HG02981 (cell line): ENCODE results near the gene UFD1.

Experiments used
- ATAC-seq: cut with Tn5 transposase; IDR thresholded peaks from one replicate; pipeline ENCODE4 v1.9.1; 2021; ENCODE audit warnings: mild to moderate bottlenecking, moderate library complexity; ENCODE audit not compliant: unreplicated experiment

The UFD1 gene

GRCh38 chr22:19478901-19479354 is at the start of gene UFD1:
TSS of gene UFD1 (minus strand) at chr22:19479193. CDS start at chr22:19479085, 108 bp downstream.
- ATAC-seq = peak; percentile 41

GRCh38 chr22:19527861-19528417 is 48.9 kb upstream of the UFD1 start:
- no peak for ATAC-seq

- no peak for ATAC-seq
These were observed 48.3 kb upstream of the UFD1 start for GRCh38 chr22:19527321-19527721.

GRCh38 chr22:19526702-19527111 is 47.7 kb upstream of the UFD1 start:
- ATAC-seq = no peak

GRCh38 chr22:19526076-19526701 is 47.2 kb upstream of the UFD1 start:
- no peak for ATAC-seq

GRCh38 chr22:19525666-19526065 is 46.7 kb upstream of the UFD1 start:
- ATAC-seq = no peak

- no peak for ATAC-seq
These were observed 46.2 kb upstream of the UFD1 start for GRCh38 chr22:19525116-19525660.

- ATAC-seq = no peak
These were observed 45.5 kb upstream of the UFD1 start, which contains the start of gene CLDN5 for GRCh38 chr22:19524170-19525115. TSS of gene CLDN5 (minus strand) at chr22:19524410. CDS start at chr22:19524255, 155 bp downstream.

GRCh38 chr22:19523240-19524169 is 44.5 kb upstream of the UFD1 start:
- ATAC-seq = no peak

- no peak for ATAC-seq
These were observed 43.9 kb upstream of the UFD1 start for GRCh38 chr22:19522881-19523239.

- no peak for ATAC-seq
These were observed 43.3 kb upstream of the UFD1 start for GRCh38 chr22:19522190-19522880.

GRCh38 chr22:19520566-19521305 is 41.7 kb upstream of the UFD1 start:
- ATAC-seq = no peak

GRCh38 chr22:19520007-19520406 is 41.0 kb upstream of the UFD1 start:
- no peak for ATAC-seq

GRCh38 chr22:19519041-19519926 is 40.3 kb upstream of the UFD1 start:
- no peak for ATAC-seq

GRCh38 chr22:19518635-19519034 is 39.6 kb upstream of the UFD1 start:
- ATAC-seq = no peak

- no peak for ATAC-seq
These were observed 39.1 kb upstream of the UFD1 start for GRCh38 chr22:19517919-19518611.

- no peak for ATAC-seq
These were observed 38.1 kb upstream of the UFD1 start for GRCh38 chr22:19517171-19517500.
